ENCODE data around the gene KLKB1.
"Not testable (repeated sequence)": the region's sequence is repeated elsewhere in the genome, so short reads cannot be mapped to it uniquely, and the experiment has no call there.

Gene KLKB1

GRCh38 chr4:186258216-186258811, 31.0 kb downstream of the KLKB1 start:
- no peak for DNase-seq (ENCODE audit: low spot score)
- no peak for TF ChIP-seq CTCF (IDR thresholded peaks at IDR 0.05; ENCODE audit: extremely low read depth, missing control alignments)

- no peak for DNase-seq (ENCODE audit: low spot score)
- TF ChIP-seq CTCF (IDR thresholded peaks at IDR 0.05; ENCODE audit: extremely low read depth, missing control alignments), result no peak
Observed at GRCh38 chr4:186260117-186260503, 32.8 kb downstream of the KLKB1 start.

GRCh38 chr4:186260504-186261448, 33.5 kb downstream of the KLKB1 start:
- TF ChIP-seq CTCF (IDR thresholded peaks at IDR 0.05; ENCODE audit: extremely low read depth, missing control alignments), result no peak
- no peak for DNase-seq (ENCODE audit: low spot score)

GRCh38 chr4:186264660-186265059, 37.4 kb downstream of the KLKB1 start:
- TF ChIP-seq CTCF (IDR thresholded peaks at IDR 0.05; ENCODE audit: extremely low read depth, missing control alignments), result no peak
- no peak for DNase-seq (ENCODE audit: low spot score)

- DNase-seq (ENCODE audit: low spot score), result not testable (repeated sequence)
Observed at GRCh38 chr4:186265250-186265649, 37.9 kb downstream of the KLKB1 start.

GRCh38 chr4:186265683-186266652, 38.7 kb downstream of the KLKB1 start, which contains the start of gene F11:
F11 (plus strand) TSS chr4:186266189; CDS start chr4:186267137, 948 bp downstream.
- DNase-seq (ENCODE audit: low spot score), result no peak
- no peak for TF ChIP-seq CTCF (IDR thresholded peaks at IDR 0.05; ENCODE audit: extremely low read depth, missing control alignments)

- DNase-seq (ENCODE audit: low spot score), result no peak
- TF ChIP-seq CTCF (IDR thresholded peaks at IDR 0.05; ENCODE audit: extremely low read depth, missing control alignments), result no peak
Observed at GRCh38 chr4:186266729-186267456, 39.6 kb downstream of the KLKB1 start.
